Measurements from ENCODE around the gene CALHM3.
"Not testable (repeated sequence)": the region's sequence is repeated elsewhere in the genome, so short reads cannot be mapped to it uniquely, and the experiment has no call there.

The CALHM3 gene

GRCh38 chr10:103502849-103503660 is 24.0 kb upstream of the CALHM3 start:
- DNase-seq (ENCODE audit: low read depth in 3 of 3), result no peak

DNA sequence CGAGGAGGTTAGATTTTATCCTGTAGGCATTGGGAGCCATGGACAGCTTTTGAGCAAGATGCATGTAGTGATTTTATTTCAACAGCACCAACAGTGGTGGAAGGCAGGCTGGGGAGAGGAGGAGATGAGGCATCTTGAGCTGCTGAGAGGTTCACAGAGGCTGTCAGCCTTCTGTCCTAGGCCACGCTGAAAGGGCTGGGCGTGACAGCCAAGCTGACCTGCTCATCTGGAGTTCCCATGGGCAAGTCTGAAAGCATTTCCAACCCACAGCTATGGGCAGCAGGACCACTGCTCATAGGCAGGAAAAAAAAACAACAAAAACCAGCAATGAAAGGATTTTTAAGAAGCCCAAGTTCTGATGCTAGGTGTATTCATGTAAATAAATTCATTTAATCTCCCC is 22.1 kb upstream of the CALHM3 start:
- no peak for DNase-seq (ENCODE audit: low read depth in 3 of 3)

GRCh38 chr10:103500481-103500880 is 21.4 kb upstream of the CALHM3 start:
- no peak for DNase-seq (ENCODE audit: low read depth in 3 of 3)

DNA sequence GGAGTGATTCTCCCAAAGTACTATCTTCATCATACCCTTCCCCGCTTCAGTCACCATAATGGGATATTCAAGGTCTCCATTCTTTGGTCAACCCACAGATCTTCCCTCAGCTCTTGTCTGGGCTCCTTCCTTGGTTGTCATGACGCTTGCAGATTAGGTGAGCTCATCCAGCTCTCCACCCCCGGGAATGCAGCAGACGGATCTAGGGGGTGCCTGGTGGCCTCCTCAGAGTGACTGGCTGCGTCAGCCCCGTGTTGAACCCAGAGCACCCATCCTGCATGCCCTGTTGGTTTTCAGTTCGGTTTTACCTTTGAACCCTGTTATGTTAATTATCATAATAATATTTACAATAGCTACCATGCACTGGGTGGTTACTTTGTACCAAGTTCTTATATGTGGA is 20.8 kb upstream of the CALHM3 start:
- DNase-seq (ENCODE audit: low read depth in 3 of 3), result no peak

GRCh38 chr10:103498936-103499638 is 20.0 kb upstream of the CALHM3 start:
- no peak for DNase-seq (ENCODE audit: low read depth in 3 of 3)

GRCh38 chr10:103497161-103497915 is 18.3 kb upstream of the CALHM3 start:
- no peak for DNase-seq (ENCODE audit: low read depth in 3 of 3)

DNA sequence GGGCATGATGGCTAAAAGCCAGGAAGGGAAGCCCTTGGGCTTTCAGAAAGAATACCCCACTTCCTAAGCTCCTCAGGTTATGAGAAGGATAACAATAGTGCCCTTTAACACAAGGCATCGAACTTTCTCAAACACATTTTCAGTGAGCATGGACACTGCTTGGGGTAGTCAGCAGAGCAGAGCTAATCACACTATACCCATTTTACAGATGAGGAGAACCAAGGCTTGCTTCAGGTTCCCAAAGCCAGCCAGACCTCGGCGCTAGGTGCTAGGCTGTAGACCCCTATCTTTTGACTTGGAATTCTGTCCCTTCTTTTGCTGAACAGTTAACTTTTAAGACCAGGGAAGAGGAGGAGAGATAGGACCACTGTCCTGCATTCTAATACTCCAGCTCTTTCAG is 16.3 kb upstream of the CALHM3 start:
- DNase-seq (ENCODE audit: low read depth in 3 of 3), result no peak

- DNase-seq (ENCODE audit: low read depth in 3 of 3), result peak in 2 of 3 experiments; percentile 7 to 11
Observed at GRCh38 chr10:103493916-103494877, 15.2 kb upstream of the CALHM3 start.

DNA sequence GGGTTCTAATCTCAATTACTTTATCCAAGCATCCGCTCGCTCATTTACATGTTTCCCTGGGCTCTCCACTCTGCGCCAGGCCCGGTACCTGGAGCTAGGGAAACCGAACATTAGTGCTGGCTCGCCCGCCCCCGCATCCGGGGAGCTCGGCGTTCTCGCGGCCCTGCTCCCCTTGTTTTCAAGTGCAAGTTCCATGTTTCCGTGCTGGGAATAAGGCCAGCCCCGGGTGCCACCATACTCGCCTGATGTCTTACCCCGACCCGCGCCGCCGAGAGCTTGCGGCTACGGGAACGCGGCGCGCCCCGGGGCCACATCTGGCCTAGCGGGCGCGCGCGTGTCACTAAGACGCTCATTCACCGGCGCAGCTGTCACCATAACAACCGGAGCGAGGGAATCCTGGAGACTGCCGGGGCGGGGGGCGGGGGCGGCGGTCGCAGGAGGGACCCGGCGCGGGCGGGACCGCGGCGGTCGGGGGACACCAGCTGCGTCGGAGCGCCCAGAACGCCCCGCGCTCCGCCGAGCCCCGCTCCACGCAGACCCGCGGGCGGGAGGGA is 14.4 kb upstream of the CALHM3 start, which contains the start of gene NEURL1:
Gene NEURL1 (plus strand): TSS at position 344 of the 554 bp plus-strand sequence. CDS start 683 bp downstream, outside the sequence.
- peak in 1 of 3 experiments; percentile 5 for DNase-seq (ENCODE audit: low read depth in 3 of 3)

GRCh38 chr10:103492655-103493261 is 13.7 kb upstream of the CALHM3 start:
- DNase-seq (ENCODE audit: low read depth in 3 of 3), result no peak

DNA sequence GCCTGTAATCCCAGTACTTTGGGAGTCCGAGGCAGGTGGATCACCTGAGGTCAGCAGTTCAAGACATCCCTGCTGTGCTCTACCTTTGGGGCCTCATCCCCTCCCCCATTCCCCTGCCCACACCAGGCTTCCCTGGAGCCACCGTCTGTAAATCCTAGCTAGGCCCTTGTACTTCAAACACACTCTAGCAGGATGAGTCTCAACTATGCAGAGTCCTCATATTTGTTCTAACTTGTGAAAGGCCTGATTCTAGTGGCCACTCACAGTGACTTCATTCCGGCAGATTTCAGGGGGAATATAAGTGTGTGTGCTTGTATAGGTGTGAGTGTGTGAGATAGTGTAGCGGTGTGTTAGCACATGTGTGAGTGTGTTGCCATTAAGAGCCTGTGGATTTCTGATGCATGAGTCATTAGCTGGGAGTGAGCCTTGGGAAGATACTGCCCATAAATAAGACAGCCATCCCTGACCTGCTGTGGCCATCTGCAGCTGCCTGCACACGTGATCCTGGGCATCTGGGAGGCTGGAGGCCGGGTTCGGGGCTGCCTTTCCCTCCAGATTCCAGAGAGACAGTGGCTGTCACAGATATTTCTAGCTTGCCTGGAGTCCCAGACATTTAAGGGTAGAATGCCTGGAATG is 12.8 kb upstream of the CALHM3 start:
- no peak for DNase-seq (ENCODE audit: low read depth in 3 of 3)

- no peak for DNase-seq (ENCODE audit: low read depth in 3 of 3)
Observed at GRCh38 chr10:103490986-103491314, 11.9 kb upstream of the CALHM3 start.

- DNase-seq (ENCODE audit: low read depth in 3 of 3), result no peak
Observed at GRCh38 chr10:103487410-103487708, 8.3 kb upstream of the CALHM3 start.

DNA sequence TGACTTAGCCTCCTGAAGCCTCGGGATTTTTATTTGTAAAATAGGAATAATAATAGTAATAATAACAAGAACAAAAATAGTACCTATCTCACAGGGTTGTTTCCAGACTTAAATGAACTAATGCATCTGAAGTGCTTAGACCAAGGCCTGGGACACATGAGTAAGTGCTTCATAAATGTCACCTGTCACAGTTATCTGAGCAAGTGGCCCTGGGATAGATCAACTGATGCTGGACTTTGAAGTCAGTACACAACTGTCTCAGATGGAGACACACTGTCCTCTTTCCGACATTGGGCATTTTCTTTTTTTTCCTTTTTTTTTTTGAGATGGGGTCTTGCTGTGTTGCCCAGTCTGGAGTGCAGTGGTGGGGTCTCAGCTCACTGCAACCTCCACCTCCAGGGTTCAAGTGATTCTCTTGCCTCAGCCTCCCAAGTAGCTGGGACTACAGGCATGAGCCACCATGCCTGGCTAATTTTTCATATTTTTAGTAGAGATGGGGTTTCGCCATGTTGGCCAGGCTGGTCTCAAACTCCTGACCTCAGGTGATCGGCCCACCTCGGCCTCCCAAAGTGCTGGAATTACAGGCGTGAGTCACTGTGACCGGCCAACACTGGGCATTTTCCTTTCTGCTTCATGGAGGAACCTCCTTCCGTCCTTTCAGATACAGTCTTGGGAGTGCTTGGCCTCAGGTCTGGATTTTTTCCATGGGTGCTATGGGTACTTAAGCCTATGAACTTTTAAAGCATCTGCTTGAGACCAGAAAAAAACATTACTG is 7.8 kb upstream of the CALHM3 start:
- DNase-seq (ENCODE audit: low read depth in 3 of 3), result not testable (repeated sequence)

DNA sequence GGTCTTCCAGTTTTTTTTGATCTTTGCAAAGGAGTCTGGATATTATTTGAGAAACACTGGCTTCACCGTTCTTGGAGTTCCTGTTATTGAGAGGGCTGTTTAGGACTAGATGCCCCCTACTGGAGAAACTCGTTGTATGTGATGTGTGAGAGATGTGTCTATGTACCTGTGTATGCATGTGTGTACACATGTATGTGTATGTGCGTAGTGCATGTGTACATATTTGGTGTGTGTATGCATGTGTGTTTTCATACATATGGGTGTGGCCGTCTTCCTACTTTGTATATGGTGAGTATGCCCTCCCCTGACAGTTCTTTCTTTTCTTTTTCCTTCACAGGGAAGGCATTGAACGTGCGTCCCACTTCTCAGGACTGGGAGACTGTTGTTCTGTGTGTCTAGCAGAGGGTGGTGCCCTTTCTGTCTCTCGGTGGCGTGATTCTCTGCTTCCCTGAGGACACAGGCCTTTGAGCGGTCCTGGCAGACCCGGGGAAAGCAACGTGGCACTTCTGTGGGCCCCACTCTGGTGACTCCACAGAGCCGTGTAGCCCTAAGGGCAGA is 3.0 kb upstream of the CALHM3 start:
- no peak for DNase-seq (ENCODE audit: low read depth in 3 of 3)

DNA sequence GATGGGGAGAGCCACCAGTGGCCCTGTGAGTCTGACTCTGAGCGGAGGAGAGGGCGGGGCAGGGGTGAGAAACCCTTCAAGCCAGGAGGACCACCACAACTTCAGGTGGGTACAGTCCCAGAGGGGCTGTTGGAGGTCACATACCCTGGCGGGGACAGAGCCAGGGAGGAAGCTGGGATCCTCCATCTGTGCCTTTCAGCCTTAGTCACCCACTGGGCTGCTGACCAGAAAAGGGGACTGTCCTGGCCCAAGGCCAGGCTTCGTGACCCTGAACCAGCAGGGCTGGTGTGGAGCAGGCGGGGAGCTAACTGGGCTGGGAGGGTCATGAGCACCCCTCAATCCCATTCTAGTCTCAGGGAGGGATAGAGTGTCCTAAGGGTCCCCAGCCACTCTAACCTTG is 1.5 kb upstream of the CALHM3 start:
- DNase-seq (ENCODE audit: low read depth in 3 of 3), result no peak

DNA sequence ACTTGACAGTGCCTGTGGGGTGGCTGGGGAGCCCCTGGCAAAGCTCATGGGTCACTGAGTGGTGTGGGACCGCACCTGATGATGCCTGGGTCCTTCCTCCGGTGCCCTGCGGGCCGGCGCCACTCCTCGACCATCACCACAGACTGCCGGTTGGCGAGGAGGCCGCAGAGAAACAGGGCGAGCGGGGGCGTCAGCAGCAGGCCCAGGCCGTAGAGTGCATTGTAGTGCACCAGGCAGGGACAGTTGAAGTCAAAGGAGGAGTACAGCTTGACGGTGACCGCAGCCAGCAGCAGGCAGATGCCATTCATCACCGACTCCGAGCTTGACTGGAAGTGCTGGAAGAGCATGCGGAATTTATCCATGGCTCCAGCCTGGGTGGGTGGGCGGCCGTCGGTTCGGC is 369 bp downstream of the CALHM3 start:
- no peak for DNase-seq (ENCODE audit: low read depth in 3 of 3)

DNA sequence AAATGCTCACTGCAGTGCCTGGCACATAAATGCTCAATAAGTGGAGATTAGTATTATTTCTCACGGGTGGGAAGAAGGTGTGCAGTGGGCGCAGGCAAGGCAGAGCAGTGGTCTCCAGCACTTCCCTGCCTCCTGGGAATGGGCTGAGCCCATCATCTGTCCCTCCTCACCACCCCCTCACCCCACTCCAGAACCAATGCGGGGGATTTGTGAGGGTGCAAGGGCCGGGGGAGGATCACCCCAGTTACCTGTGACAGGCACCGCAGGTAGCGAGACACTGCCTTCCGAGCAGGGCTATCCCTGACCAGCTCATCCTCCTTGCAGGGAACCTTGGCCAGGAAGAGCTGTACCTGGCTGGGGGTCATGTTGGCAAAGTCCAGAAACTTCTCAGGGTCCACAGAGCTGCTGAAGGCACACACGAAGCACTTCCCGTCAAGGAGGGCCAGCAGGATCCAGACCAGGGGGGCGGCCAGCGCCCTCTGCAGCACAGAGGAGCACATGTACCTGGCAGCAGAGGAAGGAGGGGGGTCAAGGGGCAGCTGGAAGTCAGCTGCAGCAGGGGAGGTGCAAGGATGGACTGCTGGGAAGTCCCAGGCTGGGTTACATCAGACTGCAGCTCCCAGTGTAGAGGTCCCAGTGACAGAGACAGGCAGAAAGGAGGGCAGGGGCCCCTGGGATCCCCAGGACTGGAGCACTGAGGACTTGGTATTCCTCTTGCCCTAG is 2.8 kb downstream of the CALHM3 start:
- no peak for DNase-seq (ENCODE audit: low read depth in 3 of 3)

GRCh38 chr10:103475437-103475836 is 3.6 kb downstream of the CALHM3 start:
- no peak for DNase-seq (ENCODE audit: low read depth in 3 of 3)
